NCI-H446 (cell line): ENCODE data around the gene TMTC2.
"Not testable (repeated sequence)": the region's sequence is repeated elsewhere in the genome, so short reads cannot be mapped to it uniquely, and the experiment has no call there.

Experiments
- DNase-seq, 2 experiments: peaks; one replicate each; lab custom pipeline; 2025; lab: John Stamatoyannopoulos, UW

The TMTC2 gene

DNA sequence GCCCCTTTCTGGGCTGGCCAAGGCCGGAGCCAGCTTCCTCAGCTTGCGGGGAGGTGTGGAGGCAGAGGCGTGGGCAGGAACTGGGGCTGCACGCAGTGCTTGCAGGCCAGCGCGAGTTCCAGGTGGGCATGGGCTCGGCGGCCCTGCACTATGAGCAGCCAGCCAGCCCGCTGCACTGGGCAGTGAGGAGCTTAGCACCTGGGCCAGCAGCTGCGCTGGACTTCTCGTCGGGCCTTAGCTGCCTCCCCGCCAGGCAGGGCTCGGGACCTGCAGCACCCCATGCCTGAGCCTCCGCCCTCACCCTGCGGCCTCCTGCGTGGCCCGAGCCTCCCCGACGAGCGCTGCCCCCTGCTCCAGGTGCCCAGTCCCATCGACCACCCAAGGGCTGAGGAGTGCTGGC is 42.0 kb downstream of the TMTC2 start:
- no peak for DNase-seq

- peak in 1 of 2 experiments; percentile 23 for DNase-seq
Measured at GRCh38 chr12:82730953-82731459, 44.3 kb downstream of the TMTC2 start.

DNA sequence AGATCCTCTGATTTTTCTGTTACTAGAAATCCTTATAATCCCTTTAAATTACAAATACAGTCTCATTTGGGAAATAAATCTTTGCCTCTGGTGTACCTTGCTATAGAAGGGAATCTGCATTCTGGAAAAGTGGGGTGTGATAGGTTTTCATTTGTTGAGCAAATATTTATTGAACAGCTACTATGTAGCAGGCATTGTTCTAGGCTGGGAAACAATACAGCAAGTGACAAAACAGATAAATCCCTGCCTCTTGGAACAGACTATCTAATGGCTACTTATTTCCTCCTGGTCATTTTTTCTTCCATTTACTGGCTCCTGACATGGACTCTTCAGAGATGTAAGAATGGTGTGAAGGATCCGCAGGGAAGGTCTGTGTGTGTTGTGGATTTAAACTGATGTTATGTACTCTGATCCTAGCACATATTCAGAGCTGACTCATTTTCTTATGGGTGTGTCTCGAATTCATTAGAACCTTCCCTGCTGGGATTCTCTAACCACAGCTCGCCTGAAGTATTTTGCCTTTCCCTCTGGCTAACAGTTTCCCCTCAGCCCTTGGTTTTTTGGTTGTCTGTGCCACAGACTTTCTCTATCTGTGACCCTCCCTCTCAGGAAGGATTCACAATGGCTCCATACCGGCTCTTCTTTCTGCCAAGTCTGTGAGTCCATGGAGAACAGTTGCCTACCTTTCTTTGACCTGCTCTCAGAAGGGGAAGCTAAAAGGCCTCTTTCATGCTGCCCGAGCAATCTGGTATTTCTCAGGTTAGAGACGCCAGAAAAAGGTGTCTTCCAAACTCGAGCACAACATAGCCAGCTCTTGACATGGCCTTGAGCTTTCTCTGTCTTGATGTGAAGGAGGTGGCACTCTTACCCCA is 53.7 kb downstream of the TMTC2 start:
- no peak for DNase-seq

GRCh38 chr12:82745063-82745674 is 58.5 kb downstream of the TMTC2 start:
- no peak for DNase-seq

- no peak for DNase-seq
Measured at GRCh38 chr12:82745807-82746206, 59.1 kb downstream of the TMTC2 start.

- peak in 1 of 2 experiments; percentile 26 for DNase-seq
Measured at GRCh38 chr12:82746668-82747067, 60.0 kb downstream of the TMTC2 start.

DNA sequence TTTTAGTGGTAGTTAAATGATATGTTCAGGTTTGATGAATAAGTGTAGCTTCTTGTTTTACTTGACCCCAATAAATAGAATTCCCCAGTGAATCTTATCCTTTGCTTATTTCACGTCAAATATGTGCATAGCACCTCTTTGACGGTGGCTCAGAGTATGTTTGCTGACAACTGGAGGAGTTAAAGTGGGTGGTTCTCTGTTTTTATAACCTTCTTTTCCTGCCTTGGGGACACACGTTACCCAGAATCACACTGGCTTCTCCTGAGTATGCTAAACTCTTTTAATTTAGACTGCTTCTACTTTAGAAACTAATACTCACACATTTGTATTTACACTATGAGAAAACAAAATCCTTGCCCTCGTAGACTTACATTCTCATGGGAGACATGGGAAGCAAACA is 62.3 kb downstream of the TMTC2 start:
- no peak for DNase-seq

DNA sequence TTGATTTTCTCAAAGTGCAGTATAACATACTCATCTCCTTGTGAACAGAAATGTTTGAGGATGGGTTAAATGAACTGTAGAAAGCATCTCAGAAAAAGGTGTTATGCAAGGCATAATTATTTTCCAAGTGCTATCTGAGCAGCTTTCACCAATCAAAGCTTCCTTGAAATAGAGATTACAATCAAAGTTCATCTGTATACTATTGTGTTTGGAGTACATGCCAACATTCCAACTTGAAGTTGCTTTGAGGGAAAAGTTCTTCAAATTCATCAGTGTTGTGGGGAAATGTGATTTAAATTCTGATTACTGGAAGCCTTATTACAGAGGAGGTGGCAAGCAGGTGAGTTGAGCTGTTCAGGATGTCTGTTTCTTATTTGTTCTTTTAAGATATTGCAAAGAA is 68.2 kb downstream of the TMTC2 start:
- DNase-seq = no peak

DNA sequence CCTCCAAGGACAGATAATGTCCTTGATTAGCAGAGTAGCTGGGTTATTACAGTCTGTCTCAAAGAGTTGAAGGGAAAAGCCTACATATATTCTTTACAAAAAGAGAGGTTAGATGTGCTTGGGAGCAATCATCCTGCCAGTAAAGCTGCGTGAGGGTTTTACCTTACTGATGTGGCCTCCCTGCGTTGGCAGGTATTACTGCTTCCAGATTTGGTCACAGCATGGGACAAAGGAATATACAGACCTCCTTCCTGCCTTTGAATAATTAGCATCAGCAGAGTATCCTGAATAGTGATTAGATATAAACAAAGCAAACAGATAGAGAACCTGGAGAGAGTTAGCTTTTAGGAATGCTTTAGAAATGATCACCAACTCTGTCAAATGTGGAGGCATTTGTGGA is 69.6 kb downstream of the TMTC2 start:
- DNase-seq = peak in 1 of 2 experiments; percentile 16

DNA sequence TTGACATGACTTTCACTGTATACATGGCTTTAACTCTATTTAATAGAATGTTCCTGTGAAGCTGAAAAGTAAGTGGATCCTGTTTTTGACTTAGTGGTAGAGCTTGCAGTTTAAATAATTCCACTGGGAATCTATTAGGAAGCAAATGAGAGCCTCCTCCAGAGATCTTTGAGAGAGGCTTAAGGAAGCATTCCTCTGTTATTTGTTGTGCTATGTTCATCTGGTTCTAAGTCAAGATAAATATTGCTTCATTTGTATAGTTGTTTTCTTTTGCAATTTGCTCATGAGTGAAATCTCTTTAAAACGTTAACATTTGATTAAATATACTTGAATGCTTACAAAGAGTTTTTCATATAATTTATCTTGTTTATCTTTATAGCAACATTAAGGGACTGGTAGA is 70.4 kb downstream of the TMTC2 start:
- no peak for DNase-seq

DNA sequence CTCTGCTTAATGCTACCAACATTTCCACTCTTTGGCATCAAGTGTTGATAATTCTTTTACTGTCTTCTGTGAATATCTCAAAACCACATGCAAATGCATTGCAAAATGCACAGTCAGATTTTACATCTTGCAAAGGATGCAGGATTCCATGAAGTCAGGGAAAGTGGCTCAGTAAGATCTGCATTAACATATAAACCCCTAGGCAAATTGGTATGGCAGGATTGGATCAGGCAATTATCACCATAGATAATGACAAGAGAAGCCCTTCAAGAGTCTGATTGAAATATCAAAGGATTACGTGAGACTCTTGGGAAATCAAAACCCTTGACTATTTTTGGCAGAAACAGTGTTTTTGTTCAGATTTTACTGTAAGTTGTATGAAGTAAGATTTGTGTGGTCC is 71.0 kb downstream of the TMTC2 start:
- no peak for DNase-seq

- DNase-seq = peak; percentile 5 to 44
Measured at GRCh38 chr12:82758749-82759330, 72.1 kb downstream of the TMTC2 start.

DNA sequence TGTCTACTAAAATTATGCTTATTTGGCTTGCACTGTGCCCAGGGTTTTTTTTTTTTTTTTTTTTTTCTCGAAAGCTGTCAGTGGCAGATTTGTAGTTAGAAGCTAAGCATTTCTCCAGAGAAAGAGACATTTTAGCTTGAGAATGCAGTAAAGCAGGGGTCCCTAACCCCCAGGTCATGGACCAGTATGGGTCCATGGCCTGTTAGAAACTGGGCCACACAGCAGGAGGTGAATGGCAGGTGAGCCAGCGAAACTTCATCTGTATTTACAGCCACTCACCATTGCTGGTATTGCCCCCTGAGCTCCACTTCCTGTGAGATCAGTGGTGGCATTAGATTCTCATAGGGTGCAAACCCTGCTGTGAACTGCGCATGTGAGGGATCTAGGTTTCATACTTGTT is 73.7 kb downstream of the TMTC2 start:
- DNase-seq = no peak

DNA sequence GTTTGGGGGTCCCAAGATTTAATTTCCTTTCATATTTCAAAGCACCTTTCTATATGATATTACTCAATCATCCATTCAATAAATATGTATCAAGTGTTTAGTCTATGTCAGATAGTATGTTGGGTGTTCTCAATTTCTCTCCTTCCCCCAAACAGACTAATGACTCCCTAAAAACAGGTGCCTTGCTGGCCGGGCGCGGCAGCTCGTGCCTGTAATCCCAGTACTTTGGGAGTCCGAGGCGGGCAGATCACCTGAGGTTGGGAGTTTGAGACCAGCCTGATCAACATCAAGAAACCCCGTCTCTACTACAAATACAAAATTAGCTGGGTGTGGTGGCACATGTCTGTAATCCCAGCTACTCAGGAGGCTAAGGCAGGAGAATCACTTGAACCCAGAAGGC is 78.5 kb downstream of the TMTC2 start:
- not testable (repeated sequence) for DNase-seq

DNA sequence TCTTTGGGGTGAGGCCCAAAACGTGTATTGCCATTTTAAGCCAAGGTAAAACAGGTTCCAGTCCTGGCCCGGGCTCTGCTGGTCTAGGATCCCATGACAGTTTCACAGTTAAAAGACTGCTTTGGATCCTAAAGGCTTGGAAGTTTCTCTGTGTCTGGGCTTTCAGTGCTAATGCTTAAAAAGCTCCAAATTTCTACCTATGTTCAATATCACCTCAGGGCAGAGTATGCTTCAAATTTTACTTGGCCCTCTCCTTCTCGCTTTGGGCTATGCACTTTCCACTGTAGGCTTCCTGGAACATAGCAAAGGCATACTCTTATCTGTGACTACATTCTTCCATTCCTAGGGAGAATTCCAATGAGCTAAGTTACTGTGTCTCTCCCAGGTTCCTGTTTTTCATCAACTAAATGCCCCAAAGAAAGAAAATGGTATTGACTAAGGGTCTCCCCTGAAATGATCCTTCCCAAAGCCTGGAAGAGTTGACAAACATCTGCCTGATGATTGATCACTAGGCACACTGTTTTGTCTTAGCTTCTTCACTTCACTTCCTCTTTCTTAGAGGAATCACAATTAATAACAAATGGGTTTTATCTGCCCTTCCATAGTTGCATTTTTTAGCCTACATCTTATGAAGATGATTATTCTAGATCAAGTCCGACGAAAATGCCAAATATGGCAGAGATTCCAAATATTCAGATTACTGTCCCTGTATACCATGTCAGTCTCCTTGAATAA is 79.4 kb downstream of the TMTC2 start:
- no peak for DNase-seq

DNA sequence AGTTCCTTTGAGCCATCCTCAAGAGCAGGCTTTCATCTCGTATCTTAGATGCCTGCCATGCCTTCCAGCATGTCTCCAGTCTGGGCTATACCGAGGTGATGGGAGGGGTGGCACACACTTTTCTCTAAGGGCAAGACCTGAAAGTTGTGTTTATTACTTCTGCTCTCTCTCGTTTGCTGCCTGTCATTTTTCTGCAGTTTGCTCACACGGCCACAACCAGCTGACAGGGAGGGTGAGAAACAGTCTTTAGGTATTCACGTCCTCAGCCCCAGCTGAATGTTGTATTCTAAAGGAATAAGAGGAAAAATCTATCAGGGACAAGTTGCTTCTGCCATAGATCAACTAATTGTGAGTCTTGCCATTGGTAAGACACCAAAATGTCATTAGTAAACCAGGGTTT is 88.0 kb downstream of the TMTC2 start:
- no peak for DNase-seq

- no peak for DNase-seq
Measured at GRCh38 chr12:82780517-82780916, 93.8 kb downstream of the TMTC2 start.

GRCh38 chr12:82781309-82781997 is 94.7 kb downstream of the TMTC2 start:
- DNase-seq = no peak

GRCh38 chr12:82783435-82783834 is 96.7 kb downstream of the TMTC2 start:
- no peak for DNase-seq

- DNase-seq = no peak
Measured at GRCh38 chr12:82787016-82787415, 100.3 kb downstream of the TMTC2 start.

DNA sequence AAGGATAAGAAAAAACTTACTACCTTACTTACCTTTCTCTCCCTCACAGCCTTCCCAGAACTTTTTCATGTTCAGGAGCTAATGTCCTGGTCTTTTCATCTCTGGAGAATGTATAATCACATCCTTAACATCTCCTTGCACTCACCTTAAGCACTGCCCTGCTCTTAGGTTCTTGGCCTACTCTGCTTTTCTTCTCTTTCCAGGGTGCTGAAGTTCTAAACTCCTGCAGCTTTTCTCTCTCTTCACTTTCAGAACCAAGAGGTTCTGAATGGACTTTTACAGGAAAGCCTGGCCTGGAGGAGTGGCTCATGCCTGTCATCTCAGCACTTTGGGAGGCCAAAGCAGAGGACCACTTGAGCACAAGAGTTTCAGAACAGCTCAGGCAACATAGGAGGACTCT is 101.9 kb downstream of the TMTC2 start:
- DNase-seq = no peak

GRCh38 chr12:82789674-82790073 is 103.0 kb downstream of the TMTC2 start:
- no peak for DNase-seq
